CD4-positive, alpha-beta T cell treated with Interleukin-21 for 1 hour (primary cell): ENCODE results near the gene ATXN10.

Experiments used
- DNase-seq: peaks from one replicate; pipeline ENCODE4 v3.0.0-alpha.2; 2020

ATXN10 gene

DNA sequence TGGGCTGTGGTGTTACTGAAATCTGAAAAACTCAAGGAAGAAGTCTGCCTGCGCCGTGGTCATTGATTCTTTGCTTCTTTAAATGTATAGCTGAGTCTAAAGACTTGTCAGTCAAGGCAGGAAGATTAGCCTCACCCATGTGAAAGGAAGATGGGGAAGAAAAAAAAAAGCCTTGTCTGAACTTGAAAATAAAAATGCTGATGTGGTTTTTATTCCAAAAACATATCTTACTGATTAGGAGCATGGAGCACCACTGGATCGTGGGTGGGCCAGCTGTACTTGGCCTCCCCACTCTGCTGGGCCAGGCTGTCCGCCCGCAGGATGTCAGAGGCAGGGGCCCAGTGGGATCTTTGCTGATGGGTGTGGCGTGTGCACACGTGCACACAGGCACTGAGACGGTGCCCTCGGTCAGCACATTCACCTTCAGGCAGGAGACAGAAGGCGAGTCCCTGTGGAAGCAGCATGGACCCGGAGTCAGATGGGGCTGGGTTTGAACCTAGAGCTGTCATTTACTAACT lies 193.4 kb downstream of the ATXN10 start:
- no peak for DNase-seq

DNA sequence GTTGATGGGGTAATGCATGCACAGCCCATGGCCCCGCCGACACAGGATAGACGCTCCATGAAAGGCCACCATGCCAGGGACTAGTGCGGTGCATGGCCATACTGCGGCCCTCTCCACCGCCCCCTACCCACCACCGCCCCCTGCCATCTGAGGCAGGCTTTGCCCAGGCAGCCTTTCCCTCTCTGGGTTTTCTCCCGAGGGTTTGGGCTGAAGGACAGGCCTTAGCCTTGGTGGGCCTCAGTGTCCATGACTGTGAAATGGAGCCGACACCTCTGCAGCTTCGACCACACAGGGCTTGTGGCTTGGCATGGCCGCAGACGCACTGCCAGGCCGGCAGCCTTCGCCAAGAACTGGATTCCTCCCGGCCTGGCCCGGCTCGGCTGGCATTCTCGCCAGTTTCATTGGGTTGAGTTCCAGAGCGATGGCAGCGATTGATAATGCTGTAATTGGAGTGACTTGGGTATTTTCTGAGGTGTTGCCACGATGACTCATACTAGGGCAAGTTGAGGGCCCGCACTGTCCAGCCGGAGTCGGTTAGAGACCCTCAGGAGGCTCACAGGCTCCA lies 194.0 kb downstream of the ATXN10 start:
- DNase-seq: no peak

- no peak for DNase-seq
Observed at GRCh38 chr22:45866126-45866645, 194.6 kb downstream of the ATXN10 start.

DNA sequence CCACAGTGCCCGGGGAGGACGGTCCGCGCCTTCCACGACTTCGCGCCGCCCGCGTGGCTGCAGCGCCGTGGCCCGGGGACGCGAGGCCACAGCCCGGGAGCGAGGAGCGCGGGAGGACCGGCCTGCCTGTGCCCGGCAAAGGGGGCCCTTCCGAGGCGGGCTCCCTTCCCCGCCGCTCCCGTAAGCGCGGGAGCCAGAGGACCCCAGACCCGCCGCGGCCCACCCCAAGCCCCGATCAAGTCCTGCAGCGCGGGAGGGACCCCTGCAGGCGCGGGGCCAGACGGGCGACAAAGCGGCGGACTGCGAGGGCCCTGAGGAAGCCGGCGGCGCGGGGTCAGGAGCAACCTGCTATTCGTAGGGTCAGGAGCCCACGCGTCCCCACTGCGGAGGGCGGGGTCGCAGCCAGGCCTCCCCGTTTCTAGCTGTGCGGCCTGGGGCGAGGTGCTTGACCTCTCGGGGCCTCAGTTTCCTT lies 195.0 kb downstream of the ATXN10 start:
- DNase-seq: no peak

DNA sequence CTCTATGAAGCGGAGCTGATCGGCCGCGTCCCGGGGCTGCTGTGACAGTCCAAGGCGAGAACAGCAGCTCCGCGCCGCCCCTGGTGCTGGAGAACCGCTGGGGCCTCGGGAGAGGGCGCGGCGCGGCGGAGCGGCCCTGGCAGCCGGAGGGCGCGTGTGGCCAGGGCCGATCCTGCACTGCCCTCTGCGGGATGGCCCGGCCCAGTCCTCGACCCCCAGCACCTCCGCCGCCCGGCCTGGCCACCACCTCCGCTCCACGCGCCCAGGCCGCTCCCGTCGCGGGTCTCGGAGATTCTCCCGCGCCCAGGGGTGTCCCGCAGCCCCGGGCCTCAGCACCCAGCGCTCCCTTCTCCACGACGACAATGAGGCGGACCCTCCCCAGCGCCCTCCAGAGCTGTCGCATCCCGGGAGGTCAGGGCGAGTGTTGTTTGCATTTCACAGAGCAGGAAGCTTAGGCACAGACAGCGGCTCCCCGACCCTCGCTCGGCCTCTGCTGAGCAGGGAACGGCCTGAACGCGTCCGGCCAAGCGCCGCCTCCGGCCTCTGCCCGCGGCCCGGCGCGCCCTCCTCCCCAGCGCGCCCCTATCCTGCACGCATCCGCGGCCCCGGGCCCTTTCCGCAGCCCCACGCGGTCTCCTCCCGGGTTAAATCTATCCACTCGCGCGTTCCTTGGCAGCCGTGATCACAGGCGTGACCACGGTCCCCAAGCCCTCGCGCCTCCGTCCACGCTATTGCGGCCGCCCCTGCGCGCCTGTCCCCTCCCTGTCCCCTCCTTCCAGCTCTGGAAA lies 195.7 kb downstream of the ATXN10 start:
- no peak for DNase-seq

- no peak for DNase-seq
Observed at GRCh38 chr22:45867906-45868555, 196.4 kb downstream of the ATXN10 start.

DNA sequence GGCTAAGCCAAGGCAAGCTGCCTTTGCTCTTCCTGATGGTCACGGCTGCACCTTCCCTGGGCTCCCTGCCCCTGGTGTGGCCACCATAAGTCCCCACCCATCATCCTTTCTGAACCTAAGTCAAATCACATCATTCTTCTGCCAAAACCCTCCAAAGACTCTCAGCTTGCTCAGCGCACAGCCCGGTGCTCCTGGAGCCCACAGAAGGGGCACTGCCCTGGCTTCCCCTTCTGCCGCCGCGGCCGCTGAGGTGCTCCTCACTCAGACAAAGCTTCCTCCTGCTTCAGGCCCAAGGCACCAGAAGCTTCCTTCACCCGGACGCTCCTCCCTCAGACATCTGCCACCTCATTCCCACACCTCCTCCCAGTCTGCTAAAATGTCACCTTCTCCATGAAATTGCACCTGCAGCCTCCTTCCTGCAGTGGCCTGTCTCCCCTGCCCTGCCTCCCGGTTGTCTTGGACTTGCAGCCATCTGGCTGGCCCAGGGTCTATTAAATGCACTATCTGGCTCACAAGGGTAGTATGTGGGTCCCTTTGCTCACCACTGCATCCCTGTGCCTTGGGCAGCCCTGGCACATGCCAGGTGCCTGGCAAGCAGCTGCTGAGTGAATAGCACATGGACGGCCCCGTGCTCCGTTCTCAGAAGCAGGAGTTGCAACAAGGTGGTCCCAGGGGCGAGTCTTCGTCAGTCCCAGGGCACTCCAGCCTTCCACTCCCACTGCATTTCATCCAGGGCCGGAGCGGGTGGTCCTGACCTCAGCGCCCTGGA lies 197.1 kb downstream of the ATXN10 start:
- DNase-seq: no peak

GRCh38 chr22:45869340-45869847 lies 197.8 kb downstream of the ATXN10 start:
- DNase-seq: no peak

DNA sequence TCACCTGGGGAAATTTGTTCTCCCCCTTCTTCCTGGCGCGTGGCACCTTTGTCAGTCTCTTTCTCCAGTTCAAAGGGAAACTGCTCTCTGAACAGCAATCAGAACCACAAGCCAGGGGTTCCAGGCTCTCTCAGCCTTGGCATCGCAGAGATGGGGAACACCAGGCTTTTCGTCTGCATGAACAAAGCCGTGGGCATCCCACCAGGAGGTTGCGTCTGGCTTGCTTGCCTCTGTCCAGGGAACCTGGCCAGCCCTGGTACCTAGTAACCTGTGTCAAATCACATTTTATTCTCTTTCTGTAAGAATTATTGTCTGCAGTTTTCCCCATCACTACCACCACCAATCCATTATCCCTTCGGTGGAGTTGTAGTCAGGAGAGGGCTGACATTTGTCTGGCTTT lies 198.4 kb downstream of the ATXN10 start:
- DNase-seq: no peak

- no peak for DNase-seq
Observed at GRCh38 chr22:45871721-45872120, 200.1 kb downstream of the ATXN10 start.

- no peak for DNase-seq
Observed at GRCh38 chr22:45872659-45873263, 201.1 kb downstream of the ATXN10 start.

- no peak for DNase-seq
Observed at GRCh38 chr22:45876136-45877035, 204.8 kb downstream of the ATXN10 start.

DNA sequence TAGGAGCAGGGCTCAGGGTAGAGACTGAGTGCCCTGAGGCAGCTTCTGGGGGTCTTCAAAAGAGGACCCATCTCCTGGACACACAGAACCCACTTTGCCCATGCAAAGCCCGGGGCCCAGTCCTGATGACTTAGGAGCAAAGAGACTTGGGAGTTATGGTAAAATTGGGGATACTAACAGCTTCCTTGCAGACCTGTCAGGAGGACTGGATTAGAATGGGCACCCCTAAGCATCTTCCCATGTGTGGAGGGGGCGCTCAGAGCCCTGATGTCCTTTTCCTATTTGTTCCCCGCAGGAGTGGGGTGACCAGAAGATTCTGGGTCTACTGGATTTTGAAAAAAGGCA lies 205.4 kb downstream of the ATXN10 start:
- no peak for DNase-seq

DNA sequence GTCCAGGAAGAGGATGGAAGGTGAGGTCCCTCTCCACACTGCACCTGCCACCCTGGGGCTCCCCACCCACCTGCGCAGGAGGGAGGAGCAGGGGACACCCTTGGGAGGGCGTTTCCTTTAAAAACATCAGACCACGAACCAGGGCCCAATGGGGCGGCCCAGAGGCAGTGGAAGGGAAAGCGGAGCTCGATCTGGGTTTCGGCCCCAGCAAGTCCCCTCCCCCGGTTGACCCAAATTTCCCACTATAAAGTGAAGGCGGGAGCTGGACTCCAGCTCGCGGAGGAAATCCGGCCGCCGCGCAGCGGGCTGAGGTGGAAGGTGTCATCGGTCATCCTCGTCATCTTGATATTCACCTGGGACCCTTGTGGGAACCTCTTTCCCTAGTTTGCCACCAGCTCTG lies 206.0 kb downstream of the ATXN10 start:
- DNase-seq: no peak

DNA sequence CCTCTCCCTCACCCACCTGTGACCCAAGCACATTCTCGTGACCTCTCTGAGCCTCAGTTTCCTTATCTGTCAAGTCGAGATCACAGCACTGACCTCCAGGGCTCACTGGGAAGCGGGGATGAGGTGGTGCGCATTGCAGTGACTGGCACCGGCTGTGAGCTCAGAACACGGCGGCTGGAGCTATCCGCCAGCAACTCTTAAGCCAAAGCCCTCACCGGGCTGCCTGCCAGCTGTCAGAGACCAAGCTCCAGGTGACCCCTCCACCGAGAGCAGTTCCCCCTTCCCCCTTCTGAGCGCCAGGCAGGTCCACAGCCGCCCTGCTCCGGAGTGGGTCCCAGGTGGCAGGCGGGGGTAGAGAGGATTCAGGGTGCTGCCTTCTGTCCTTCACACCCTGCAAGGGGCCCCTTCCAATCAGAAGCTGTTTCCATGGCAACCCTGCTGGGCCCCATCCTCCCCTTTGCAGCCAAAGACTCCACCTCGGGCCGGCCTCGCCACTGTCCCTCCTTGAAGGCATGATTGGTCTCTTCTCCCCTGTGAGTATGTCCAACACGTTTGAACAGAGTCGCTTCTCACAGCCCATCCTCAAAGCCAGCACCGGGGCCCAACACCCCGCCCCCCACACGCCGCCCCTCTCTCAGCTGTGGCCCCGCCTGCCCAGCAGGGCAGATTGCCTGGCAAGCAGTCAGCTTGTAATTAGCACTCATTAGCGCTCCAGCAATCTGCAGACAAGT lies 206.6 kb downstream of the ATXN10 start:
- DNase-seq: no peak

GRCh38 chr22:45878901-45879551 lies 207.4 kb downstream of the ATXN10 start:
- DNase-seq: no peak

DNA sequence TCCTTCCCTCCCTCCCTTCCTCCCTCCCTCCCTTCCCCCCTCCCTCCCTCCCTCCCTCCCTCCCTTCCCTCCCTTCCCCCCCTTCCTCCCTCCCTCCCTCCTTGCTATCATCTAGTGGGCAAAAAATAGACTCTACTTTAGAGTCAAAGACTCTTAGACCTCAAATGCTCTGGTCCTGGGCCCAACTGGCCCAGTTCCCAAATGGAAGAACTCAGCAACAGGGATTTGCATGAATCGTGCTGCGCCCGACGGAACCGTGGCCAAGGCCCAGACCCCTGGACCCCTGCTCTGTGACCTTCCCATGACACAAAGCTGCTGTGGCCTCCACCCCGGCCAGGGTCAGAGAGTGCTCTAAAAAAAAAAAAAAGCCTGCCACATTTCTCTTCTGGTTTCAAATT lies 207.9 kb downstream of the ATXN10 start:
- no peak for DNase-seq

GRCh38 chr22:45880091-45880715 lies 208.6 kb downstream of the ATXN10 start:
- DNase-seq: no peak

DNA sequence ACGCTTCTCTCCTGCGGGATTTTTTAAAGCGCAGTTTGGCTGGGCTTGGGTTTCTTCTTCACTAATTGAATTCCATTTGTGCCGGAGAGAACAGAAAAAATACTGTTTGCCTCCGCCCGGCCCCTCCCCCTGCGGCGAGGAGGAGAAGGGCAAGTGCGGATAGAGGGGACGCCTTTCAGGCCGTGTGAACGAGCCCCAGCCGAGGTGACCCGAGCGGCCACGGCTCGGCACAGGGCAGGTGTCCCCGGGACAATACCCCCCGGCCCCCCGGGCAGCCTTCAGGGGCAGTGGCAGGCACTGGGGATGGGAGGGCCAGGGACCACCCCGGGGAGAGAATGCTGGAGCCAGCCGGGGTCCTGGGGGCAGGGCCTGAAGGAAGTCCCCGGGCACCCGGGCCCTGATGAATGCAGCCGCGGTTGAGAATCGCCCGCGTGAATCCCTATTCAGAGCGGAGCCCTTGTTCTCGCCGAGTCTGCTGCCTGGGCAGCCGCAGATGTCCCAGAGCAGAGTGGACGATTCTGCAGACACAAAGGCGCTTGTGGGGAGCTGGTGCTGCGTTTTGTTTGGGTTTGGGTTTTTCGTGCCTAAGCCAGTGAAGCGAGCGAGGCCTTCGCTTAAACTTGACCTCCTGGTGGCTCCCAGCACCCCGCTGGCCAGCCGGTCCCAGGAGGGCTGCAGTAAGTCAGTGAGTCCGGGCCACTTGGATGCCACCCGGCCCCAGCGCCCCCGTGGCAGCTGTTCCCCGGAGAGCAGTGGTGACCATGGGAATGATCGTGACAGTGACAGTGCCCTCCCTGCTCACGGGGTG lies 209.3 kb downstream of the ATXN10 start:
- no peak for DNase-seq
